Measurements from ENCODE around the gene MPPE1. TPM values are rescaled to one million over a fixed set of nuclear protein-coding genes. Genes with fewer than 3 reads are reported as not detected.

Gene MPPE1
- total and polyA plus RNA-seq, 9 of the 15 experiments (the other 6 are each of a cell fraction or from before 2014, with no cell fraction given) = 10.7 to 19.5 (median 13.3) TPM

DNA sequence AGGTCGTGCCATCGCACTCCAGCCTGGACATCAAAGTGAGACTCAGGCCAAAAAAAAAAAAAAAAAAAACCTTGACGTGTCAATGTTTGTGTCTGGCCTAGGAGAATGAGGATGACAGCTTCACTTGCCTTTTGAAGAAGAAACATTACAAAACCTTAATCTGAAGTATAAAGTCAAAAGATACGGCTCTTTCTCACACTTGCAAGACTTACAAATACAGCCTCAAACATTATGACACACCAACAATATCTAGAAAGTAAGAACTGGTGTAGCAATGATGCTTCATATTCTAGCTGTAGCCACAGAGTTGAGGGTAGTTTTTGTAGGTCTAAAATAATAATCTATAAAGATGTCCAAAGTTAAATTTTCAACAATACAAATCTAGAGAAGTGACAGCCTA lies 25.5 kb downstream of the MPPE1 start (continued):
- TF ChIP-seq, protein P1, sequence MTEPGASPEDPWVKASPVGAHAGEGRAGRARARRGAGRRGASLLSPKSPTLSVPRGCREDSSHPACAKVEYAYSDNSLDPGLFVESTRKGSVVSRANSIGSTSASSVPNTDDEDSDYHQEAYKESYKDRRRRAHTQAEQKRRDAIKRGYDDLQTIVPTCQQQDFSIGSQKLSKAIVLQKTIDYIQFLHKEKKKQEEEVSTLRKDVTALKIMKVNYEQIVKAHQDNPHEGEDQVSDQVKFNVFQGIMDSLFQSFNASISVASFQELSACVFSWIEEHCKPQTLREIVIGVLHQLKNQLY (CRISPR knock-in tag; conservative IDR thresholded peaks at IDR 0.05) = no peak
- TF ChIP-seq JUN (IDR thresholded peaks at IDR 0.05; ENCODE audit: borderline replicate concordance, low read depth, low read length) (no peak), JUN (CRISPR knock-in tag; IDR thresholded peaks at IDR 0.05; ENCODE audit: borderline replicate concordance) (no peak), CBX5 (IDR thresholded peaks at IDR 0.05; ENCODE audit: borderline replicate concordance, low read depth) (no peak), TARDBP (IDR thresholded peaks at IDR 0.05) (no peak), ARID4B (CRISPR knock-in tag; IDR thresholded peaks at IDR 0.05) (no peak), ZNF134 (CRISPR knock-in tag; conservative IDR thresholded peaks at IDR 0.05) (no peak), HINFP (tag; conservative IDR thresholded peaks at IDR 0.05; ENCODE audit: low read depth) (no peak)
- TF ChIP-seq, protein P2, sequence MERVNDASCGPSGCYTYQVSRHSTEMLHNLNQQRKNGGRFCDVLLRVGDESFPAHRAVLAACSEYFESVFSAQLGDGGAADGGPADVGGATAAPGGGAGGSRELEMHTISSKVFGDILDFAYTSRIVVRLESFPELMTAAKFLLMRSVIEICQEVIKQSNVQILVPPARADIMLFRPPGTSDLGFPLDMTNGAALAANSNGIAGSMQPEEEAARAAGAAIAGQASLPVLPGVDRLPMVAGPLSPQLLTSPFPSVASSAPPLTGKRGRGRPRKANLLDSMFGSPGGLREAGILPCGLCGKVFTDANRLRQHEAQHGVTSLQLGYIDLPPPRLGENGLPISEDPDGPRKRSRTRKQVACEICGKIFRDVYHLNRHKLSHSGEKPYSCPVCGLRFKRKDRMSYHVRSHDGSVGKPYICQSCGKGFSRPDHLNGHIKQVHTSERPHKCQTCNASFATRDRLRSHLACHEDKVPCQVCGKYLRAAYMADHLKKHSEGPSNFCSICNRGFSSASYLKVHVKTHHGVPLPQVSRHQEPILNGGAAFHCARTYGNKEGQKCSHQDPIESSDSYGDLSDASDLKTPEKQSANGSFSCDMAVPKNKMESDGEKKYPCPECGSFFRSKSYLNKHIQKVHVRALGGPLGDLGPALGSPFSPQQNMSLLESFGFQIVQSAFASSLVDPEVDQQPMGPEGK (CRISPR knock-in tag; IDR thresholded peaks at IDR 0.05; ENCODE audit: borderline replicate concordance) = no peak
